ENCODE data around the gene CEP192.

CEP192 gene

GRCh38 chr18:12998332-12999060 lies 7.3 kb downstream of the CEP192 start:
- H3K36me3 ChIP-seq (ENCODE audit: insufficient read depth, low read length) = peaks cover 22% of the 10 kb centered on the region; the same call in 1 of the 2 replicates
- no peak for TF ChIP-seq EZH2phosphoT487 (IDR thresholded peaks at IDR 0.05; ENCODE audit: borderline replicate concordance)
- no peak for TF ChIP-seq CTCF (conservative IDR thresholded peaks at IDR 0.05; ENCODE audit: low read length)

GRCh38 chr18:13003466-13003896 lies 12.3 kb downstream of the CEP192 start:
- peaks cover 44% of the 10 kb centered on the region for H4K20me1 ChIP-seq (ENCODE audit: insufficient read depth, low read length, poor library complexity, severe bottlenecking)
- H2AFZ ChIP-seq (ENCODE audit: low read length) = no peak overlapping the region
- H3K4me3 ChIP-seq (ENCODE audit: low read length, poor library complexity, severe bottlenecking) = no peak overlapping the region
- no peak for TF ChIP-seq EZH2phosphoT487 (IDR thresholded peaks at IDR 0.05; ENCODE audit: borderline replicate concordance)
- peak; percentile 60 for TF ChIP-seq CTCF (conservative IDR thresholded peaks at IDR 0.05; ENCODE audit: low read length)
- H3K4me1 ChIP-seq (ENCODE audit: insufficient read depth, low read length, poor library complexity, severe bottlenecking) = peaks cover 6% of the 10 kb centered on the region
- peaks cover 79% of the 10 kb centered on the region for H3K79me2 ChIP-seq (ENCODE audit: insufficient read depth, low read length)
- H3K27me3 ChIP-seq (ENCODE audit: insufficient read depth, low read length, poor library complexity, severe bottlenecking) = no peaks in the 10 kb centered on the region
- no peak overlapping the region for H3K9ac ChIP-seq (ENCODE audit: low read depth, low read length, poor library complexity, severe bottlenecking)
- no peaks in the 10 kb centered on the region for H3K9me2 ChIP-seq (replicated peaks; ENCODE audit: low read depth, low read length)
- H3K4me2 ChIP-seq (ENCODE audit: low read depth, low read length, poor library complexity, severe bottlenecking) = no peak overlapping the region
- no peaks in the 10 kb centered on the region for H3K9me3 ChIP-seq (ENCODE audit: insufficient read depth, low read depth, low read length)
- peaks cover 68% of the 10 kb centered on the region for H3K36me3 ChIP-seq (ENCODE audit: insufficient read depth, low read length)
- no peaks in the 10 kb centered on the region for H3F3A ChIP-seq (ENCODE audit: low read depth)

More at GRCh38 chr18:12998332-12999060, 7.3 kb downstream of the CEP192 start:
- peak overlapping the region; percentile 62 for H3K4me2 ChIP-seq (ENCODE audit: low read depth, low read length, poor library complexity, severe bottlenecking)
- no peaks in the 10 kb centered on the region for H3K27me3 ChIP-seq (ENCODE audit: insufficient read depth, low read length, poor library complexity, severe bottlenecking)
- no peaks in the 10 kb centered on the region for H3K9me3 ChIP-seq (ENCODE audit: insufficient read depth, low read depth, low read length)
- H2AFZ ChIP-seq (ENCODE audit: low read length) = no peak overlapping the region
- H3K4me1 ChIP-seq (ENCODE audit: insufficient read depth, low read length, poor library complexity, severe bottlenecking) = peaks cover 42% of the 10 kb centered on the region
- peak overlapping the region; percentile 19 for H3K9ac ChIP-seq (ENCODE audit: low read depth, low read length, poor library complexity, severe bottlenecking)
- H4K20me1 ChIP-seq (ENCODE audit: insufficient read depth, low read length, poor library complexity, severe bottlenecking) = peaks cover 73% of the 10 kb centered on the region
- peak overlapping the region; percentile 14 for H3K4me3 ChIP-seq (ENCODE audit: low read length, poor library complexity, severe bottlenecking)
- H3K9me2 ChIP-seq (replicated peaks; ENCODE audit: low read depth, low read length) = no peaks in the 10 kb centered on the region
- no peaks in the 10 kb centered on the region for H3F3A ChIP-seq (ENCODE audit: low read depth)
- H3K79me2 ChIP-seq (ENCODE audit: insufficient read depth, low read length) = peaks cover 82% of the 10 kb centered on the region

GRCh38 chr18:13004396-13004795 lies 13.2 kb downstream of the CEP192 start:
- peaks cover 35% of the 10 kb centered on the region for H4K20me1 ChIP-seq (ENCODE audit: insufficient read depth, low read length, poor library complexity, severe bottlenecking)
- no peak overlapping the region for H3K4me2 ChIP-seq (ENCODE audit: low read depth, low read length, poor library complexity, severe bottlenecking)
- H3K9me2 ChIP-seq (replicated peaks; ENCODE audit: low read depth, low read length) = no peaks in the 10 kb centered on the region
- H3K9me3 ChIP-seq (ENCODE audit: insufficient read depth, low read depth, low read length) = no peaks in the 10 kb centered on the region
- peaks cover 77% of the 10 kb centered on the region for H3K36me3 ChIP-seq (ENCODE audit: insufficient read depth, low read length)
- no peak overlapping the region for H3K9ac ChIP-seq (ENCODE audit: low read depth, low read length, poor library complexity, severe bottlenecking)
- TF ChIP-seq CTCF (conservative IDR thresholded peaks at IDR 0.05; ENCODE audit: low read length) (no peak), EZH2phosphoT487 (IDR thresholded peaks at IDR 0.05; ENCODE audit: borderline replicate concordance) (no peak)
- H2AFZ ChIP-seq (ENCODE audit: low read length) = no peak overlapping the region
- H3K4me1 ChIP-seq (ENCODE audit: insufficient read depth, low read length, poor library complexity, severe bottlenecking) = peaks cover under 1% of the 10 kb centered on the region
- H3F3A ChIP-seq (ENCODE audit: low read depth) = no peaks in the 10 kb centered on the region
- no peak overlapping the region for H3K4me3 ChIP-seq (ENCODE audit: low read length, poor library complexity, severe bottlenecking)
- peaks cover 69% of the 10 kb centered on the region for H3K79me2 ChIP-seq (ENCODE audit: insufficient read depth, low read length)
- no peaks in the 10 kb centered on the region for H3K27me3 ChIP-seq (ENCODE audit: insufficient read depth, low read length, poor library complexity, severe bottlenecking)
